Right renal cortex interstitium (tissue), 3 donors: ENCODE results near the gene NHERF2. TPM values are rescaled to one million over a fixed set of nuclear protein-coding genes. Genes with fewer than 3 reads are reported as not detected.

ENCODE experiments used
- DNase-seq, 3 donors: peaks; one replicate each; pipeline ENCODE4 v3.0.0-alpha.2; 2013; ENCODE audit warnings: low read depth in 3 of 3, low spot score in 2 of 3
- polyA plus RNA-seq, 3 donors: library from polyadenylated mRNA; unstranded; fragments of 120-200 nt; gene quantifications; one replicate each; pipeline ENCODE4 v1.2.1, GENCODE V29; 2013; ENCODE audit not compliant: insufficient read length in 3 of 3

The NHERF2 gene
- polyA plus RNA-seq, 3 donors: 82.6 to 106 (median 88.6) TPM

DNA sequence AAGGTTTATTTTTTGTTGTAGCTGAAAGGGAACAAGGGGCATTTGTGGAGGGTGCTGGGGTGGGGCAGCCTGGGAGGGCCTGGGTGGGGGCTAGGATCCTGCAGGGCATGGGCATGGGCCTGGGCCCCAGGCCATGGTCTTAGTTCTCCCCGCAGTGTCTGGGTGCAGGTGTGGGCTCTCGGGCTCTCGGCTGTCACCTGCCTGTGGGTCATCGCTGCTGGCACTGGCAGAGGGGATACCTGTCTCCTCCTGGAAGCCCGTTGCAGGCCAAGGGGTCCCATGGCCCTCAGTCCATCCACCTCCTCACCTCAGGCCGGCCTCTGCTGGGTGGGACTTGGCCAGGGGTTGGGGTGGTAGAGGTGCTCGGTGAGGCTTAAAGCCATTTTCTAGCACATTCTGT lies 51.4 kb downstream of the NHERF2 start:
- DNase-seq: no peak

GRCh38 chr16:2078691-2079090 lies 52.0 kb downstream of the NHERF2 start:
- no peak for DNase-seq

GRCh38 chr16:2079311-2079800 lies 52.7 kb downstream of the NHERF2 start:
- DNase-seq: no peak

GRCh38 chr16:2079991-2080390 lies 53.3 kb downstream of the NHERF2 start:
- DNase-seq: no peak

DNA sequence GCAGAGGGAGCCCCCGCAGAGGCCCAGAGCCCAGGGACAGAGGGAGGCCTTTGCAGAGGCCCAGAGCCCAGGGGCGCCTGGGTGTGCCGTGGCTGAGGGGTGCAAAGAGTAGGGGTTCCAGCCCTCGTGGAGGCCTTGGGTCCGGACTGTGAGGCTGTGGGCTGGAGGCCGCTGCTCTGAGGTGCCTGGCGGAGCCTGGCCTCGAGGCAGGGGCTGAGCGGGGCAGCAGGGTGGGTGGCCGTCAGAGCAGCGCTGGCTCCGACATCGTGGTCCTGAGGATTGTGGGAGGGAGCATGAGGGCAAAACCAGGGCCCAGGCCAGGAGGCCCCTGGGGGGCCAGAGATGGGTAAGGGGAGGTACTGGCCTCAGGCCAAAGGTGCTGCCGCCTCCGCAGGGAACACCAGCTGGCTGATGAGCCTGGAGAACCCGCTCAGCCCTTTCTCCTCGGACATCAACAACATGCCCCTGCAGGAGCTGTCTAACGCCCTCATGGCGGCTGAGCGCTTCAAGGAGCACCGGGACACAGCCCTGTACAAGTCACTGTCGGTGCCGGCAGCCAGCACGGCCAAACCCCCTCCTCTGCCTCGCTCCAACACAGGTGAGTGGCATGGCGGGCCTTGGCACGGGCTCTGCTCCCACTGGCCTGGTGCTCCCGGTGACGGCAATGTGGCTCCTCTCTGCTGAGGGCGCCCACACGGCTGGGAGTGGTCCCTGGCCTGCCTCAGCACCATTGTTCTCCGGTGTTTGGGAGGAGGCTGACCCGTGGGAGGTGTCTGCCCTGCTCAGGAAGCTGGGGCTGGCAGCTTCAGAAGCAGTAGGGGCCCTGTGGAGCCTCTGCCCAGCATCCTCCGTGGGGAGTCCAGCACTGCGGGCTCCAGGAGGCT lies 54.7 kb downstream of the NHERF2 start:
- no peak for DNase-seq

DNA sequence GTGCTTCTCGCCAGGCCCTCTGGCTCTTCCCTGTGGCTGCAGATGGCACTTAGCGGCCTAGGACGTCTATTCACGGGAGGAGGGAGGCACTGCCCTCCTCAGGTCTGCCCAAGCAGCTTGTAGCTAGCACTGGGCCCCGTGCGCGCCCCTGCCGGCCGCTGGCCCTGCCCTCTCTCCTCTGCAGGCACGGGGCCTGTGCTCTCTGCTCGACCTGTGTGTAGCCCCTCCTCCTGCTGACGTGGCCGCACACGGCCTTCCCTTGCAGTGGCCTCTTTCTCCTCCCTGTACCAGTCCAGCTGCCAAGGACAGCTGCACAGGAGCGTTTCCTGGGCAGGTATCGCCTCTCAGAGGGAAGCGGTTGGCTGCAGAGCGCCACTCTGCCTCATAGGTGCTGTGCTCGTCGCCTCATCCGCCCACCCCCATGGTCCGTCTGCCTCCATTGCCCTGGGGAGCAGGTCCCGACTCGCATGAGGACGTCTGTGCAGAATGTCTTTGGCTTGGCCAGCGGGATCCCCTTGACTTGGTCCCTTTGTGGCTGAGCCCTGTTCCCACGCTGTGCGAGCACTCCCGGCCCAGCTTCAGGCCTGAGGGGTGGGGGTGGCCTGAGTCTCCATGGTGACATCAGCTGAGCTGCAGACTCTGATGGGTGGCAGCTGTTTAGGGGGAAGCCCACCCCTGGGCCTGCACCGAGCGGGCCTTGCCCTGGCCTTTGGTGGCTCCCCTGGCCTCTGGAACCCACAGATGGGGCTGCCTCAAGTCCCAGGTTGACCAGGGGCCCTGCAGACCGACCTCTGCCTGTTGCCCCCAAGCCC lies 55.7 kb downstream of the NHERF2 start:
- DNase-seq: peak in 2 of 3 donors; percentile 45 to 68

GRCh38 chr16:2082983-2083364 lies 56.3 kb downstream of the NHERF2 start:
- DNase-seq: peak in 2 of 3 donors; percentile 50 to 63

DNA sequence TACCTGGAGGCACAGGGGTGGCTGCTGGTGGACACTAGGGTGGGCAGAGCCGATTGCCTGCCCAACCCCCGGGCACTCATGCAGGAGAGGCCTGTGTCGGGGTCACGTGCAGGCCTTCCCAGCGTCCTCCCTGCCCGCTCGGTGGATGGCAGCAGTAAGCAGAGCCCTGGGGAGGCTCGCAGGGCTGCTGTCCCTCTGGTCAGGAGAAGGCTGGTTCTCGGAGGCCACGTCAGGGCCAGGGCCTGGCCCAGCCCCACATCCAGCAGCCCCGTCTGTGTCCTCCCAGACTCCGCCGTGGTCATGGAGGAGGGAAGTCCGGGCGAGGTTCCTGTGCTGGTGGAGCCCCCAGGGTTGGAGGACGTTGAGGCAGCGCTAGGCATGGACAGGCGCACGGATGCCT lies 56.7 kb downstream of the NHERF2 start:
- no peak for DNase-seq

GRCh38 chr16:2083876-2084780 lies 57.4 kb downstream of the NHERF2 start:
- no peak for DNase-seq

DNA sequence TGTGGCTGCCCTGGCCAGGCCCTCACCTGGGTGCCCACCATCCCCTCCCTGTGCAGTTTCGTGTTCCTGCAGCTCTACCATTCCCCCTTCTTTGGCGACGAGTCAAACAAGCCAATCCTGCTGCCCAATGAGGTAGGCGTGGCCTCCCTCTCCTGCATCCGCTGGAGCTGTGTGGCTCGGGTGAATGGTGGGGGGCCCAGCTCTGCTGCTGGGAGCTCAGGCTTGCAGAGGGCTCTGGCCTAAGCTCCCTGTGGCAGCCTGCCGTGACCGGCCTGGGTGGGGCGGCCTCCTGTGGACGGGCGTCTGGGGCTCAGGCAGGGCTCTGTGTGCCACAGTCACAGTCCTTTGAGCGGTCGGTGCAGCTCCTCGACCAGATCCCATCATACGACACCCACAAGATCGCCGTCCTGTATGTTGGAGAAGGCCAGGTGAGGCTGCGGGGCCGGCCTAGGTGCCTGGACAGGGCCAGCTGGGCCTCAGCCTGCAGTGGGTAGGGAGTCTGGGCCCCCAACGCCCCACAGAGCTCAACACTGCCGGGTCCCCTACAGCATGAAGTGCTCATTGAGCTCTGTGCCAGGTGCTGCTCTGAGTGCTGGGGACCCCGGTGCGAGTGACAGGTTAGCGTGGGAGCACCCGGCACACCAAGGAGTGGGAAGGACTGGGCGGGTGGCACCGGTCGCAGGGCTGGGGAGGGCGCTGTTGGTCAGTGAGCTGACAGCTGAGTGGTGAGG lies 58.4 kb downstream of the NHERF2 start:
- no peak for DNase-seq

GRCh38 chr16:2085669-2086068 lies 59.0 kb downstream of the NHERF2 start:
- no peak for DNase-seq

- DNase-seq: no peak
Observed at GRCh38 chr16:2086106-2086742, 59.5 kb downstream of the NHERF2 start.

DNA sequence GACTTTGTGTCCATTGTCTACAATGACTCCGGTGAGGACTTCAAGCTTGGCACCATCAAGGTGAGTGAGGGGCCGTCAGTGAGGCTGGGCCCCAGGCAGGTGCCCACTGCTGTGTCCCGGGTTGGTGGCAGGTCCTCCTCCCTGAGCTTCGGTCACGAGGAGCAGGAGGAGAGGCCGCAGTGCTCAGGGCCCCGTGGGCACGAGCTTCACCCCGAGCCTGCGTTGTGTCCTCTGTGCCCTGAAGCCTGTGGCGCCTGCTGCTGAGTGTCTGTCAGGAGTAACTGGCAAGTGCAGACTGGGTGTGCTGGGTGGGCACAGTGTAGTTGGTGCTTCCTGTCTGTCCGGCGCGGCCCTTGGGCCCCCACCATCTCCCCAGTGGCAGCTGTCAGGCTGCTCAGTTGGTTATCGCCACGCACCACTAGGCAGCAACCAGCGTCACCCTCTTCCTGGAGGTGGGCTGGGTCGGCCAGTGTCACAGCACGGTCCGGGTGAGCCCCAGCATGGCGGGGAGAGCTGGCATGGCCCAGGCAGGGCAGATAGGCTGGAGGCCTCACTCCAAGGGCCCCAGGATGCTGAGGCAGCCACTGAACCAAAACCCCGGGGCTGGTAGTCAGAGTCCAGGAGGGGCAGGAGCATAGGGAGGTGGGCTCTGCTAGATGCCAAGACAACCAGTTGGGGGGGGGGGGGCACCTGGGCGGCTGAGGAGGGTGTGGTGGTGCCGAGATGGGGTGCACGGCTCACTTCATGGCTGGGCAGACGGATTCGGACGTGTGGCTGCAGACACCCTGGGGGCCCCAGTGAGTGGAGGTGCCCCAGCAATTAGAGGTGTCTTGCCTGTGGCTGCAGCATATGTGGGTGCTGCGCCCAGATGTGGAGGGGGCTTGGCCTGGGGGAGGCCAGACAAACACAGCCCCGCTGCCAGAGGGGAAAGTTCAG lies 60.4 kb downstream of the NHERF2 start:
- no peak for DNase-seq

- DNase-seq: no peak
Observed at GRCh38 chr16:2087748-2088631, 61.3 kb downstream of the NHERF2 start.
